Liver (tissue), 9 donors: ENCODE results near the gene AFAP1. TPM values are rescaled to one million over a fixed set of nuclear protein-coding genes. Genes with fewer than 3 reads are reported as not detected.

Experiments
- DNase-seq: peaks from one replicate; pipeline ENCODE4 v3.0.0-alpha.2; 2017; ENCODE audit warnings: low spot score
- H3K27ac ChIP-seq, 2 donors: one replicate each; pipeline ENCODE4 v1.7.0; 2013; ENCODE audit warnings: inconsistent platforms in 2 of 2, low read length in 2 of 2, control low read depth in 1 of 2, low read depth in 1 of 2, mild to moderate bottlenecking in 1 of 2
- H3K27me3 ChIP-seq, 4 donors: one replicate each; pipeline versions ENCODE4 v1.6.1 to v1.7.0; 2013; ENCODE audit warnings: low read length in 3 of 4, inconsistent platforms in 1 of 4, mild to moderate bottlenecking in 1 of 4, moderate library complexity in 1 of 4; ENCODE audit not compliant: control insufficient read depth in 4 of 4, insufficient read depth in 4 of 4
- H3K36me3 ChIP-seq, 4 donors: one replicate each; pipeline versions ENCODE4 v1.6.1 to v1.7.0; 2013; ENCODE audit warnings: low read length in 3 of 4, mild to moderate bottlenecking in 3 of 4, low read depth in 1 of 4, moderate library complexity in 1 of 4; ENCODE audit not compliant: control insufficient read depth in 4 of 4, insufficient read depth in 3 of 4
- H3K4me1 ChIP-seq, 4 donors: one replicate each; pipeline versions ENCODE4 v1.6.1 to v1.7.0; 2013; ENCODE audit warnings: low read length in 3 of 4, mild to moderate bottlenecking in 3 of 4, moderate library complexity in 1 of 4; ENCODE audit not compliant: control insufficient read depth in 4 of 4, insufficient read depth in 4 of 4
- H3K4me3 ChIP-seq, 3 donors: one replicate each; pipeline versions ENCODE4 v1.6.1 to v1.7.0; 2013; ENCODE audit warnings: low read length in 3 of 3, control low read depth in 1 of 3, low read depth in 1 of 3, mild to moderate bottlenecking in 1 of 3
- H3K9ac ChIP-seq, 2 donors: one replicate each; pipeline ENCODE4 v1.7.0; 2013; ENCODE audit warnings: low read length in 2 of 2, mild to moderate bottlenecking in 2 of 2, moderate library complexity in 2 of 2, control low read depth in 1 of 2, low read depth in 1 of 2
- H3K9me3 ChIP-seq, 4 donors: one replicate each; pipeline versions ENCODE4 v1.6.1 to v1.7.0; 2013; ENCODE audit warnings: low read length in 3 of 4; ENCODE audit not compliant: control insufficient read depth in 4 of 4
- EGR1 ChIP-seq, 2 donors: IDR thresholded peaks; 2 replicates each; pipeline ENCODE4 v1.6.1; 2016 to 2018; ENCODE audit warnings: antibody characterized with exemption in 2 of 2, low read depth in 2 of 2
- FOXA1 ChIP-seq: IDR thresholded peaks from 2 replicates; pipeline ENCODE4 v1.6.1; 2016; ENCODE audit warnings: antibody characterized with exemption
- FOXA2 ChIP-seq: IDR thresholded peaks from 2 replicates; pipeline ENCODE4 v1.6.1; 2016; ENCODE audit warnings: antibody characterized with exemption
- GABPA ChIP-seq, 2 donors: IDR thresholded peaks in 1 of 2; conservative IDR thresholded peaks in 1 of 2; 2 replicates each; pipeline ENCODE4 v1.6.1; 2016; ENCODE audit warnings: antibody characterized with exemption in 2 of 2, mild to moderate bottlenecking in 1 of 2, moderate library complexity in 1 of 2
- HNF4A ChIP-seq, 2 donors: conservative IDR thresholded peaks; 2 replicates each; pipeline ENCODE4 v1.6.1; 2016; ENCODE audit warnings: antibody characterized with exemption in 2 of 2, mild to moderate bottlenecking in 2 of 2
- HNF4G ChIP-seq: IDR thresholded peaks from 2 replicates; pipeline ENCODE4 v1.6.1; 2016; ENCODE audit warnings: antibody characterized with exemption
- JUND ChIP-seq, 2 donors: IDR thresholded peaks; 2 replicates each; pipeline ENCODE4 v1.6.1; 2016; ENCODE audit warnings: antibody characterized with exemption in 2 of 2
- MAX ChIP-seq: IDR thresholded peaks from 2 replicates; pipeline ENCODE4 v1.6.1; 2016; ENCODE audit warnings: antibody characterized with exemption
- NR2F2 ChIP-seq: IDR thresholded peaks from 2 replicates; pipeline ENCODE4 v1.6.1; 2016; ENCODE audit warnings: antibody characterized with exemption
- RAD21 ChIP-seq, 2 donors: IDR thresholded peaks; 2 replicates each; pipeline ENCODE4 v1.6.1; 2016; ENCODE audit warnings: antibody characterized with exemption in 2 of 2, mild to moderate bottlenecking in 2 of 2
- REST ChIP-seq: IDR thresholded peaks from 2 replicates; pipeline ENCODE4 v1.6.1; 2016; ENCODE audit warnings: antibody characterized with exemption, mild to moderate bottlenecking
- RXRA ChIP-seq, 2 donors: IDR thresholded peaks; 2 replicates each; pipeline ENCODE4 v1.6.1; 2017 to 2018; ENCODE audit warnings: antibody characterized with exemption in 2 of 2, mild to moderate bottlenecking in 1 of 2
- SP1 ChIP-seq: IDR thresholded peaks from 2 replicates; pipeline ENCODE4 v1.6.1; 2018; ENCODE audit warnings: antibody characterized with exemption, mild to moderate bottlenecking
- TAF1 ChIP-seq: conservative IDR thresholded peaks from 2 replicates; pipeline ENCODE4 v1.6.1; 2016; ENCODE audit warnings: antibody characterized with exemption, mild to moderate bottlenecking
- YY1 ChIP-seq: IDR thresholded peaks from 2 replicates; pipeline ENCODE4 v1.6.1; 2016; ENCODE audit warnings: antibody characterized with exemption, mild to moderate bottlenecking
- WGBS: extraction: QIAGEN DNeasy Blood & Tissue Kit; methylation state at CpG from one replicate; pipeline ENCODE4 v1.1.7; 2013; 5-methylcytosine and 5-hydroxymethylcytosine counted together
- polyA plus RNA-seq, 2 donors: library from polyadenylated mRNA; stranded (reverse) in 1 of 2; unstranded in 1 of 2; fragments of 200-250 nt in 1 of 2; fragments of >200 nt in 1 of 2; fragmentation: Nextera tagmentation in 1 of 2; extraction: Ambion mirVana in 1 of 2; gene quantifications; one replicate each; pipeline versions ENCODE4 v1.2.1 to v1.2.3, GENCODE V29; 2013 to 2015
- total RNA-seq, 2 donors: library from RNA; depleted of rRNA; stranded (reverse); fragments of >200 nt; gene quantifications; one replicate each; pipeline ENCODE4 v1.2.3, GENCODE V29; 2014
- TF ChIP-seq, protein P1 (sequence below): IDR thresholded peaks from 2 replicates; pipeline ENCODE4 v1.6.1; 2016; ENCODE audit warnings: antibody characterized with exemption
- TF ChIP-seq, protein P2 (sequence below): fragments of 150-350 bp; IDR thresholded peaks from 2 replicates; pipeline ENCODE4 v1.5.1; 2017; ENCODE audit warnings: improper control_type of control experiment, low read depth, low read length; ENCODE audit not compliant: missing input control
- TF ChIP-seq, protein P3 (sequence below): IDR thresholded peaks from 2 replicates; pipeline ENCODE4 v1.6.1; 2016; ENCODE audit warnings: antibody characterized with exemption
- donor health status: healthy.
- donor health status: healthy.
- donor health status: healthy.
- donor health status: healthy.
- donor health status: healthy.

Gene AFAP1
- total RNA-seq = 1 to 10 TPM; 2.1 to 3.2 TPM
- polyA plus RNA-seq = 1 to 10 TPM in 1 of 2 donors, under 1 TPM in 1; 0.40 to 1.0 TPM

DNA sequence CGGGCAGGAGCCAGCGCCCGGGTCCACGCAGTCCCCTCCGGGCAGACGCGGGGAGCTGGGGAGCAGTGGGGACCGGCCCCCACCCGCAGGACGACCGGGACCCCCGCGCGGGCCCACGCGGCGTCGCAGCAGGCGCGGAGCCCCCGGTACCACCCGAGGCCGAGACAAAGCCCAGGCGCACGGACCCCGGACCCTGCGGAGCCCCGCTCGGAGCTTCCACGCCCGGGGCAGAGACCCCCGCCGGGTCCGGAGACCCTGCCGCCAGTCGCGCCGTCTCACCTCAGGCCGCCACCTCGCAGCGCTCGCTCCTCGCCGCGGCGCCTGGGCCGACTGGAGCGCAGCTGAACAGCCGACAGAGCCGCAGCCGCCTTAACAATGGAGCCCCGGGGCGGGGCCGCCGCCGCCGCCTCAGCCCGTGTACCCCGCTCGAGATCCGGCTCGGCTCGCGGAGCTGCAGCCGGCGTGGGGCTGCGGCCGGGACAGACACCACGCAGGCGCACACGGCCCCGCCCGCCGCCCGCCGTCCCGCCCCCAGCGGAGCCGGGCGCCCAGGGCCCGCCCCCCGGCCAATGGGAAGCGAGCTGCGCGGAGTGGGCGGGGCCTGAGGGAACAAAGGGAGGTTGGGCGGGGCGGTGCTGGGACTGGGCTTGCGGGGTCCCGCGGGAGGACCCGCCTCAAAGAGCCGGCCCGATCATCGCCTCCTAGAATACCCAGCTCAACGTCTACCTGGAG, at the start of gene AFAP1:
AFAP1 (minus strand) TSS at position 485 of the 732 bp plus-strand sequence. CDS start 67,783 bp downstream, outside the sequence.
- peak; percentile 74 for DNase-seq
- H3K9me3 ChIP-seq = peaks cover 0 to 2% (median 0%) of the 10 kb centered on the region in 4 donors
- H3K4me3 ChIP-seq = peak within 1 kb of the TSS in 2 of 3 donors; percentile 35 to 66
- WGBS = 3% methylated on average over 96 of the region's 96 CpGs
- H3K36me3 ChIP-seq = no peaks in the 10 kb centered on the region
- H3K27me3 ChIP-seq = no peaks in the 10 kb centered on the region
- H3K27ac ChIP-seq = peak within 1 kb of the TSS; percentile 35 to 77
- H3K9ac ChIP-seq = peak within 1 kb of the TSS in 1 of 2 donors; percentile 38
- peaks cover 0 to 10% (median 8%) of the 10 kb centered on the region in 4 donors for H3K4me1 ChIP-seq
- TF ChIP-seq, protein P1, sequence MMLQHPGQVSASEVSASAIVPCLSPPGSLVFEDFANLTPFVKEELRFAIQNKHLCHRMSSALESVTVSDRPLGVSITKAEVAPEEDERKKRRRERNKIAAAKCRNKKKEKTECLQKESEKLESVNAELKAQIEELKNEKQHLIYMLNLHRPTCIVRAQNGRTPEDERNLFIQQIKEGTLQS = no peak
- TF ChIP-seq TAF1 (no peak), JUND (IDR thresholded peaks at IDR 0.05) (no peak), FOXA2 (no peak), RAD21 (IDR thresholded peaks at IDR 0.05) (no peak), RXRA (IDR thresholded peaks at IDR 0.05) (no peak), GABPA (IDR thresholded peaks at IDR 0.05 in 1 of 2, conservative IDR thresholded peaks at IDR 0.05 in 1 of 2) (no peak)

DNA sequence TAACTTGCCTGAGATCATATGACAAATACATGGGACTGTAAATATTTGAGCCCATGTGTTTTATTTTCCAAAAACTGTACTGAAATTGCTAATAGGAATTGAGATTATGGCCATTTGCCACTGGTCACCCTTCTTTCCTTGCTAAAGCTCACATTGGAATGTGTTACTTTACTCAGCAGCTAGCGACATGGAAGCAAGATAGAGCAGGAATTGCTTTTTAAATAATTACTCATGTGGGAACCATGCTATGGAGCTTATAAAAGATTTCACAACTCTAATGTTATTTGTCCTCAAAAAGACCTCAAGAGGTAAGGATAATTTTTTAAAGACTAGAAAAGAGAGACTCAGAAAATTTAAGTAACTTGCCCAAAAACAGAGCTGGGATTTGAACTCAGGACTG, 48.8 kb upstream of the AFAP1 start:
- H3K36me3 ChIP-seq = no peaks in the 10 kb centered on the region

More for the DNA sequence above, 48.8 kb upstream of the AFAP1 start:
- Histone ChIP-seq H3K9ac (no peak overlapping the region), H3K27me3 (no peaks in the 10 kb centered on the region), H3K27ac (no peak overlapping the region), H3K4me3 (no peak overlapping the region), H3K9me3 (no peaks in the 10 kb centered on the region), H3K4me1 (no peaks in the 10 kb centered on the region)
- WGBS = 90% methylated on average over 1 of the region's 1 CpG
- TF ChIP-seq HNF4G (no peak), SP1 (no peak), RAD21 (IDR thresholded peaks at IDR 0.05) (no peak), FOXA1 (no peak), JUND (IDR thresholded peaks at IDR 0.05) (no peak), HNF4A (conservative IDR thresholded peaks at IDR 0.05) (no peak), RXRA (IDR thresholded peaks at IDR 0.05) (no peak), GABPA (IDR thresholded peaks at IDR 0.05 in 1 of 2, conservative IDR thresholded peaks at IDR 0.05 in 1 of 2) (no peak), REST (no peak), YY1 (no peak), FOXA2 (no peak), TAF1 (no peak), EGR1 (IDR thresholded peaks at IDR 0.05; ENCODE audit: low read depth in 2 of 2) (no peak), MAX (no peak), NR2F2 (no peak)
- TF ChIP-seq, protein P2, sequence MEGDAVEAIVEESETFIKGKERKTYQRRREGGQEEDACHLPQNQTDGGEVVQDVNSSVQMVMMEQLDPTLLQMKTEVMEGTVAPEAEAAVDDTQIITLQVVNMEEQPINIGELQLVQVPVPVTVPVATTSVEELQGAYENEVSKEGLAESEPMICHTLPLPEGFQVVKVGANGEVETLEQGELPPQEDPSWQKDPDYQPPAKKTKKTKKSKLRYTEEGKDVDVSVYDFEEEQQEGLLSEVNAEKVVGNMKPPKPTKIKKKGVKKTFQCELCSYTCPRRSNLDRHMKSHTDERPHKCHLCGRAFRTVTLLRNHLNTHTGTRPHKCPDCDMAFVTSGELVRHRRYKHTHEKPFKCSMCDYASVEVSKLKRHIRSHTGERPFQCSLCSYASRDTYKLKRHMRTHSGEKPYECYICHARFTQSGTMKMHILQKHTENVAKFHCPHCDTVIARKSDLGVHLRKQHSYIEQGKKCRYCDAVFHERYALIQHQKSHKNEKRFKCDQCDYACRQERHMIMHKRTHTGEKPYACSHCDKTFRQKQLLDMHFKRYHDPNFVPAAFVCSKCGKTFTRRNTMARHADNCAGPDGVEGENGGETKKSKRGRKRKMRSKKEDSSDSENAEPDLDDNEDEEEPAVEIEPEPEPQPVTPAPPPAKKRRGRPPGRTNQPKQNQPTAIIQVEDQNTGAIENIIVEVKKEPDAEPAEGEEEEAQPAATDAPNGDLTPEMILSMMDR = no peak
- TF ChIP-seq, protein P3, sequence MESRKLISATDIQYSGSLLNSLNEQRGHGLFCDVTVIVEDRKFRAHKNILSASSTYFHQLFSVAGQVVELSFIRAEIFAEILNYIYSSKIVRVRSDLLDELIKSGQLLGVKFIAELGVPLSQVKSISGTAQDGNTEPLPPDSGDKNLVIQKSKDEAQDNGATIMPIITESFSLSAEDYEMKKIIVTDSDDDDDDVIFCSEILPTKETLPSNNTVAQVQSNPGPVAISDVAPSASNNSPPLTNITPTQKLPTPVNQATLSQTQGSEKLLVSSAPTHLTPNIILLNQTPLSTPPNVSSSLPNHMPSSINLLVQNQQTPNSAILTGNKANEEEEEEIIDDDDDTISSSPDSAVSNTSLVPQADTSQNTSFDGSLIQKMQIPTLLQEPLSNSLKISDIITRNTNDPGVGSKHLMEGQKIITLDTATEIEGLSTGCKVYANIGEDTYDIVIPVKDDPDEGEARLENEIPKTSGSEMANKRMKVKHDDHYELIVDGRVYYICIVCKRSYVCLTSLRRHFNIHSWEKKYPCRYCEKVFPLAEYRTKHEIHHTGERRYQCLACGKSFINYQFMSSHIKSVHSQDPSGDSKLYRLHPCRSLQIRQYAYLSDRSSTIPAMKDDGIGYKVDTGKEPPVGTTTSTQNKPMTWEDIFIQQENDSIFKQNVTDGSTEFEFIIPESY = no peak
- TF ChIP-seq, protein P1 = no peak
- DNase-seq = no peak
